GM18502 (cell line): ENCODE results near the gene MACROD2.

ENCODE experiments used
- ATAC-seq: cut with Tn5 transposase; IDR thresholded peaks from one replicate; pipeline ENCODE4 v1.9.1; 2021; ENCODE audit warnings: mild to moderate bottlenecking; ENCODE audit not compliant: unreplicated experiment, poor library complexity

Gene MACROD2

GRCh38 chr20:14611479-14611878 is 616.2 kb downstream of the MACROD2 start:
- ATAC-seq = no peak

GRCh38 chr20:14612391-14612790 is 617.1 kb downstream of the MACROD2 start:
- no peak for ATAC-seq

- no peak for ATAC-seq
Observed at GRCh38 chr20:14616003-14616402, 620.7 kb downstream of the MACROD2 start.

GRCh38 chr20:14617123-14617522 is 621.8 kb downstream of the MACROD2 start:
- ATAC-seq = no peak

GRCh38 chr20:14619411-14619810 is 624.1 kb downstream of the MACROD2 start:
- ATAC-seq = no peak

GRCh38 chr20:14622796-14623195 is 627.5 kb downstream of the MACROD2 start:
- ATAC-seq = no peak

- no peak for ATAC-seq
Observed at GRCh38 chr20:14631011-14631410, 635.7 kb downstream of the MACROD2 start.

GRCh38 chr20:14632906-14633305 is 637.6 kb downstream of the MACROD2 start:
- no peak for ATAC-seq

GRCh38 chr20:14633507-14633906 is 638.2 kb downstream of the MACROD2 start:
- ATAC-seq = no peak

GRCh38 chr20:14634665-14635064 is 639.3 kb downstream of the MACROD2 start:
- no peak for ATAC-seq

- ATAC-seq = no peak
Observed at GRCh38 chr20:14637441-14637840, 642.1 kb downstream of the MACROD2 start.

- ATAC-seq = no peak
Observed at GRCh38 chr20:14643146-14643545, 647.8 kb downstream of the MACROD2 start.

GRCh38 chr20:14643556-14643955 is 648.2 kb downstream of the MACROD2 start:
- ATAC-seq = no peak

- ATAC-seq = no peak
Observed at GRCh38 chr20:14644306-14645097, 649.2 kb downstream of the MACROD2 start.

GRCh38 chr20:14647016-14647415 is 651.7 kb downstream of the MACROD2 start:
- ATAC-seq = no peak

GRCh38 chr20:14649662-14650061 is 654.3 kb downstream of the MACROD2 start:
- ATAC-seq = no peak

- no peak for ATAC-seq
Observed at GRCh38 chr20:14657266-14658005, 662.1 kb downstream of the MACROD2 start.

- no peak for ATAC-seq
Observed at GRCh38 chr20:14664101-14664500, 668.8 kb downstream of the MACROD2 start.

- ATAC-seq = no peak
Observed at GRCh38 chr20:14666696-14667095, 671.4 kb downstream of the MACROD2 start.

- no peak for ATAC-seq
Observed at GRCh38 chr20:14667226-14667625, 671.9 kb downstream of the MACROD2 start.

- no peak for ATAC-seq
Observed at GRCh38 chr20:14672066-14672465, 676.8 kb downstream of the MACROD2 start.

GRCh38 chr20:14673164-14673563 is 677.8 kb downstream of the MACROD2 start:
- no peak for ATAC-seq
